Measurements from ENCODE around the gene CRMP1.

CRMP1 gene

DNA sequence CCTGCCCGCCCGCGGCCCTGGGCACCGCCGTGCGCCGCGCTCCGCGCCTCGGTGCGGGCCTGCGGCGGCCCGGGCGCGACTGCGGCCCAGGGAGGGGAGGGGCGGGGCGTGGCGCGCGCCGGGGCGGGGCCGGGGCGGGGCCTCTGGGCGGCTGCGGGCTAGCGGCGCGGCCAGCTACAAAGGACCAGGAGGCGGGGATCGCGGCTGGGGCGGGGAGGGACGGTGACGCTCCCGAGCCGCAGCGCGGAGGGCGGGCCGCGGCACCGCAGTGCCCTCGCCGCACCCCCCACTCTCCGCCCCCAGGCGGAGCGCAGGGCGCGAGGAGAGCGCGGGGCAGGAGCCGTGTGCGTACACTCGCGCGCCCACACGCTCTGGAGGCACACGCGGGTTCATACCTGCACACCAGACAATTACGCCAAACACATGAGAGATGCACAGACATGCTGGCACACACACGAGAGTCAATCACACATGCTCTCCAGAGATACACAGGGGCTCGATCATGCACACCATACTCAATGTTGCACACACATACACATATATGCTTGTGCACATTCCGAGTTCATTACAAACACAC, at the start of gene CRMP1:
Gene CRMP1, minus strand, starts transcription at position 83 of the 577 bp plus-strand sequence. CDS start 117 bp downstream, outside the sequence.
- Histone ChIP-seq H3K4me3 (ENCODE audit: low read length) (peak within 1 kb of the TSS; percentile 34), H3K36me3 (ENCODE audit: control insufficient read depth, low read depth, low read length) (no peaks in the 10 kb centered on the region), H3K27me3 (ENCODE audit: control insufficient read depth, insufficient read depth, low read length) (peaks cover 85% of the 10 kb centered on the region), H3K9ac (ENCODE audit: low read length) (no peak within 1 kb of the TSS), H3K27ac (ENCODE audit: low read length) (no peak within 1 kb of the TSS), H3K4me1 (ENCODE audit: control insufficient read depth, low read depth, low read length) (peaks cover 22% of the 10 kb centered on the region), H3K9me3 (ENCODE audit: control insufficient read depth, low read depth, low read length) (no peaks in the 10 kb centered on the region)

DNA sequence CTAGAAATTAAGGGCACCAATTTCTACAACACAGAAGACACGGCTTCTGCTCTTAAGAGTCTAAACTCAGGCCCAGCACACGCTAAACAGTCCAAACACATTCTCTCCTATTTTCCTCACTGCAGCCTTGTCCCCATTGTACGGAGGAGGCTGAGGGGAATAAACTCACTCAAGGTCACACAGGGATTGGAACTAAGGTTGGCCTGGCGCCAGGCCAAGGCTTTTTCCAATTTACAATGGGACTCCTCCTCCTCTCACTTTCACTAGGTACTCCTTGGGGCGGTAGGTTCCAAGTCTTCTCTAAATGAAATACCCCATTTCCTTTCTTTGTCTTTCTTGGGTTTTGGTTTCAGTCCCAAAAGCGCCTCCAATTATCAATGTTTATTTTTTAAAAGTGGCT, 48.7 kb upstream of the CRMP1 start:
- Histone ChIP-seq H3K4me3 (ENCODE audit: low read length) (no peak overlapping the region), H3K36me3 (ENCODE audit: control insufficient read depth, low read depth, low read length) (no peaks in the 10 kb centered on the region), H3K9me3 (ENCODE audit: control insufficient read depth, low read depth, low read length) (no peaks in the 10 kb centered on the region), H3K27ac (ENCODE audit: low read length) (no peak overlapping the region), H3K4me1 (ENCODE audit: control insufficient read depth, low read depth, low read length) (no peaks in the 10 kb centered on the region), H3K9ac (ENCODE audit: low read length) (no peak overlapping the region), H3K27me3 (ENCODE audit: control insufficient read depth, insufficient read depth, low read length) (no peaks in the 10 kb centered on the region)

DNA sequence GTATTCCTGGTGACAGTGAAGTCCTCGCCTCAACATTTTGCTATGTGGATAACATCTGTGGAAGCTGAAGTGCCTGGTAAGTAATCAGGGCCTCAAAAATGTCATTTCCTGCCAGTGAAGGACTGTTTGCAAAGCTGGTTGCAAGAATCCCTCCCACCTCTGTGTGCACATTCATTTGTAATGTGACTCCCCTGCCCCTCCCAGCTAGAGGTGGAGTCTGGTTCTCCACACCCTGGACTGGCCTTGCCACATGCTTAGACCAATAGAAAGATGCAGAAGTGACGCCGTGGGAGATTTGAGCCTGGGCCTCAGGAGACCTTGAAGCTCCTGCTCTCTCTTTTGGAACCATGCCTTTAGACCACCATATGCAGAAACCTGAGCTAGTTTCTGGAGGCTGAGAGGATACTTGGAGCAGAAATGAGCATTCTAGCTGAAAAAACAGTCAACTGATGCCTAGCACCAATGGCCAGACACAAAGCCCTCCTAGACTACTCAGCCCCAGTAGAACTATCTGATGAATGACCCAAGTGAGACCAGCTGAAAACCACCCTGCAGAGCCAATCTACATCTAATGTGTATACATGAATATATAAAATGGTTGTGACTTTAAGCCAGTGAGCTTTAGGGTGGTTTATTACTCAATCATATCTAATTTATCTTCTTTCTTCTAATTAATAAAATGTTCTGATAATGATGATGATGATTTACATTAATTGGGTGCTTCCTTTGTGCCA, 47.8 kb upstream of the CRMP1 start:
- Histone ChIP-seq H3K4me3 (ENCODE audit: low read length) (no peak overlapping the region), H3K9ac (ENCODE audit: low read length) (no peak overlapping the region), H3K27me3 (ENCODE audit: control insufficient read depth, insufficient read depth, low read length) (no peaks in the 10 kb centered on the region), H3K9me3 (ENCODE audit: control insufficient read depth, low read depth, low read length) (no peaks in the 10 kb centered on the region), H3K27ac (ENCODE audit: low read length) (no peak overlapping the region), H3K36me3 (ENCODE audit: control insufficient read depth, low read depth, low read length) (no peaks in the 10 kb centered on the region), H3K4me1 (ENCODE audit: control insufficient read depth, low read depth, low read length) (no peaks in the 10 kb centered on the region)

DNA sequence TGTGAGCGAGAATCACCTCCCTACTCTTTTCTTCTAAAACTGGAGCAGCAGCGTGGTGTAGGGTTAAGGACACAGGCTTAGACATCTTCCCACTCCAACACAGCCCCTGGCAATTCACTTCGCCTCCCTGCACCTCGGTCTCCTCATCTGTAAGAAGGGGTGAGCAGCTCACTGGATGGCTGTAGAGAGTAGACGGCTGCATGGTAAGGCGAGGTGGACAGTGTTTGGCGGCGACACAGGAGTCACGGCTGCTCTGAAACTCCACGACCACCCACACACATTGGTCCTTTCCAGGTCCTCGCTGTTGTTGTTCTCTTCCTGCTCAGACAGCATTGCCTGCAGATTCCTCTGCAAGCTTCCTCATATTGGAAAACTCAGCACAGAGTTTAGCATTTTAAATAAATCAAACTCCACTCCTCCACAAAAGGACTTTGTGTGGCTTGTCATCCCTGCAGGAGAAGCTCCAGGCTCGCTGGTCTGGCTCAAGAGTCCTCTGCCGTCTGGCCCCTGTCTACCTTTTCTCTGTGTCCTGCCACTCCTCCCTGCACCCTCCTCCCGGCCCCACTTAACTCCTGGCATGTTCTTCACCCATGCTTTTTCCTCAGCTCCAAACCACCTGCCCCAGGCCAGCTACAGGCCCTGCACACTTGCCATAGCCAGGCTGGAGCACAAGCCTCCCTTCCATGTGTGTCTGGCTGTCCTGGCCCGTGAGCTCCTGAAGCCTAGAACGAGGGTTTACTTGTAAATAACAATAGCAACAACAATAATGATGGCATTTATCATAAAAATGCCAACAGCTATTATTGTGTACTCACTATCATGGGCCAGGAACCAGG, 41.3 kb upstream of the CRMP1 start:
- H3K27me3 ChIP-seq (ENCODE audit: control insufficient read depth, insufficient read depth, low read length): no peaks in the 10 kb centered on the region
- H3K36me3 ChIP-seq (ENCODE audit: control insufficient read depth, low read depth, low read length): no peaks in the 10 kb centered on the region
- H3K27ac ChIP-seq (ENCODE audit: low read length): no peak overlapping the region
- H3K4me1 ChIP-seq (ENCODE audit: control insufficient read depth, low read depth, low read length): peaks cover 9% of the 10 kb centered on the region
- H3K4me3 ChIP-seq (ENCODE audit: low read length): no peak overlapping the region
- no peak overlapping the region for H3K9ac ChIP-seq (ENCODE audit: low read length)
- H3K9me3 ChIP-seq (ENCODE audit: control insufficient read depth, low read depth, low read length): no peaks in the 10 kb centered on the region

DNA sequence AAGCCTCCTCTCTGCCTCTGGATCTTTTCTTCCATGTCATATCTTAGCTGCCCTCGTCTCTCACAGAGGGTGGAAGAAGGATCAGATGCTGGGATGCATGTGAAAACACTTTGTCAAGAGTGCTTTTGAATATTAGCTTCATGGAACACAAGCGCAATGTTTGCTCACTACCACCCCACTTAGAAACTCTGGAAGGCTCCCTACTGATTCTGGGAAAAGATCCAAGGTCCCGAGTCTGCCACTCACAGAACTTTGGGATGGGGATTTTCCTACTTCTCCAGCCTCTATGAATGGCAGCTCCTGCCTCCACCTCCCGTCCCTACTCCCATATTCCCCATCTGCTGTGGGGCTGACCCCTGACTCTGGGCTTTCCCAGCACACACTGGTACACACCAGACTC, 40.2 kb upstream of the CRMP1 start:
- Histone ChIP-seq H3K27ac (ENCODE audit: low read length) (no peak overlapping the region), H3K9me3 (ENCODE audit: control insufficient read depth, low read depth, low read length) (no peaks in the 10 kb centered on the region), H3K4me3 (ENCODE audit: low read length) (no peak overlapping the region), H3K9ac (ENCODE audit: low read length) (no peak overlapping the region), H3K36me3 (ENCODE audit: control insufficient read depth, low read depth, low read length) (no peaks in the 10 kb centered on the region), H3K4me1 (ENCODE audit: control insufficient read depth, low read depth, low read length) (peaks cover 9% of the 10 kb centered on the region), H3K27me3 (ENCODE audit: control insufficient read depth, insufficient read depth, low read length) (no peaks in the 10 kb centered on the region)

DNA sequence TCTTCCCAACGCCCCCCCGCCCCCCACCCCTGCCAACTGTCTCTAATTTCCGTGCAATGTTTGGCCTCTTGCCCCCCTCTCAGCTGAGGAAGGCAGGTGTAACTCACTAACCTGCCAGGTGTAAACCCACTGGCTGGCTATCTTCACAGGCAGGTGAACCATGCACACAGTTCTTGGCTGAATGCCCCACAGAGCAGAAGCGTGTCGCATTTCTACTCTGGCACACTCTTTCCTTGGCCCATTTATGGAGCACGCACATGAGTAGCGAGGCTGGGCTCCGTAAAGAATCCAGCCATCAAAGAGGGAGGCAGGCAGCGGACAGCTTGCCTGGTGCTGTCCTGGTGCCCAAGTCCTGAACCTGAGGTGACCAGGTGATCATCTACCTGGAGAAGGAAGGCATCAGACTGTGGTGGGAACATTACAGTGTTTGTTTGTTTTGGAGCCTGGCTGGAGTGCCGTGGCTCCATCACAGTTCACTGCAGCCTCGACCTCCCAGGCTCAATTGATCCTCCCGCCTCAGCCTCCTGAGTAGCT, 39.2 kb upstream of the CRMP1 start:
- peaks cover 9% of the 10 kb centered on the region for H3K4me1 ChIP-seq (ENCODE audit: control insufficient read depth, low read depth, low read length)
- no peak overlapping the region for H3K27ac ChIP-seq (ENCODE audit: low read length)
- H3K9me3 ChIP-seq (ENCODE audit: control insufficient read depth, low read depth, low read length): no peaks in the 10 kb centered on the region
- H3K4me3 ChIP-seq (ENCODE audit: low read length): no peak overlapping the region
- no peaks in the 10 kb centered on the region for H3K36me3 ChIP-seq (ENCODE audit: control insufficient read depth, low read depth, low read length)
- no peaks in the 10 kb centered on the region for H3K27me3 ChIP-seq (ENCODE audit: control insufficient read depth, insufficient read depth, low read length)
- H3K9ac ChIP-seq (ENCODE audit: low read length): no peak overlapping the region

- H3K4me1 ChIP-seq (ENCODE audit: control insufficient read depth, low read depth, low read length): peaks cover 9% of the 10 kb centered on the region
Measured at GRCh38 chr4:5931526-5931925, 38.6 kb upstream of the CRMP1 start.

GRCh38 chr4:5930876-5931275, 38.0 kb upstream of the CRMP1 start:
- H3K4me1 ChIP-seq (ENCODE audit: control insufficient read depth, low read depth, low read length): peaks cover 9% of the 10 kb centered on the region
- H3K4me3 ChIP-seq (ENCODE audit: low read length): no peak overlapping the region
- no peaks in the 10 kb centered on the region for H3K9me3 ChIP-seq (ENCODE audit: control insufficient read depth, low read depth, low read length)
- H3K27ac ChIP-seq (ENCODE audit: low read length): no peak overlapping the region
- H3K27me3 ChIP-seq (ENCODE audit: control insufficient read depth, insufficient read depth, low read length): no peaks in the 10 kb centered on the region
- no peak overlapping the region for H3K9ac ChIP-seq (ENCODE audit: low read length)
- no peaks in the 10 kb centered on the region for H3K36me3 ChIP-seq (ENCODE audit: control insufficient read depth, low read depth, low read length)

More at GRCh38 chr4:5931526-5931925, 38.6 kb upstream of the CRMP1 start:
- Histone ChIP-seq H3K9ac (ENCODE audit: low read length) (no peak overlapping the region), H3K9me3 (ENCODE audit: control insufficient read depth, low read depth, low read length) (no peaks in the 10 kb centered on the region), H3K4me3 (ENCODE audit: low read length) (no peak overlapping the region), H3K27me3 (ENCODE audit: control insufficient read depth, insufficient read depth, low read length) (no peaks in the 10 kb centered on the region), H3K27ac (ENCODE audit: low read length) (no peak overlapping the region), H3K36me3 (ENCODE audit: control insufficient read depth, low read depth, low read length) (no peaks in the 10 kb centered on the region)

- no peaks in the 10 kb centered on the region for H3K27me3 ChIP-seq (ENCODE audit: control insufficient read depth, insufficient read depth, low read length)
- peaks cover 9% of the 10 kb centered on the region for H3K4me1 ChIP-seq (ENCODE audit: control insufficient read depth, low read depth, low read length)
- no peaks in the 10 kb centered on the region for H3K36me3 ChIP-seq (ENCODE audit: control insufficient read depth, low read depth, low read length)
- no peak overlapping the region for H3K4me3 ChIP-seq (ENCODE audit: low read length)
- no peak overlapping the region for H3K9ac ChIP-seq (ENCODE audit: low read length)
- no peak overlapping the region for H3K27ac ChIP-seq (ENCODE audit: low read length)
- no peaks in the 10 kb centered on the region for H3K9me3 ChIP-seq (ENCODE audit: control insufficient read depth, low read depth, low read length)
Measured at GRCh38 chr4:5930456-5930855, 37.6 kb upstream of the CRMP1 start.

- H3K9ac ChIP-seq (ENCODE audit: low read length): no peak overlapping the region
- no peak overlapping the region for H3K27ac ChIP-seq (ENCODE audit: low read length)
- H3K27me3 ChIP-seq (ENCODE audit: control insufficient read depth, insufficient read depth, low read length): no peaks in the 10 kb centered on the region
- no peaks in the 10 kb centered on the region for H3K9me3 ChIP-seq (ENCODE audit: control insufficient read depth, low read depth, low read length)
- no peak overlapping the region for H3K4me3 ChIP-seq (ENCODE audit: low read length)
- peaks cover 9% of the 10 kb centered on the region for H3K4me1 ChIP-seq (ENCODE audit: control insufficient read depth, low read depth, low read length)
- H3K36me3 ChIP-seq (ENCODE audit: control insufficient read depth, low read depth, low read length): no peaks in the 10 kb centered on the region
Measured at GRCh38 chr4:5928844-5929420, 36.0 kb upstream of the CRMP1 start.

DNA sequence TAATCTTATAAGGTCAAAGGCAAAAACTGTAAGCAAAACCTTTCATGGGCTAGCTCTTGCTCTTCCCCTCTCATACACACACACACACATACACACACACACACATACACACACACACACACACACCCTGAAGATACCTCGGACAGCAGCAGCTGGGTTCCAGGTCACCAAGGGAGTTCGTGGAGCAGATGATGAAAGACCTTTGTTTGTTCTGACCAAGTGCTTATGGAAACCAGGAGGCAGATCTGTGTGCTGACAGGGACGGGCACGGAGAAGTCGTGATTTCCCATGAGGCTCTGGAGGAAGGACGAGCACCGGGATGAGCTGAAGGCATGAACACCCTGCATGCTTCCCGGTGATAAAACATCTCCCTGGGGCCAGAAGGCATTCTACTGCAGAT, 35.4 kb upstream of the CRMP1 start:
- Histone ChIP-seq H3K27ac (ENCODE audit: low read length) (no peak overlapping the region), H3K9me3 (ENCODE audit: control insufficient read depth, low read depth, low read length) (no peaks in the 10 kb centered on the region), H3K4me3 (ENCODE audit: low read length) (no peak overlapping the region), H3K27me3 (ENCODE audit: control insufficient read depth, insufficient read depth, low read length) (no peaks in the 10 kb centered on the region), H3K4me1 (ENCODE audit: control insufficient read depth, low read depth, low read length) (peaks cover 9% of the 10 kb centered on the region), H3K36me3 (ENCODE audit: control insufficient read depth, low read depth, low read length) (no peaks in the 10 kb centered on the region), H3K9ac (ENCODE audit: low read length) (no peak overlapping the region)

Measured in iPS-18a (cell line).